BJ (cell line): ENCODE results near the gene KRT27. TPM values are rescaled to one million over a fixed set of nuclear protein-coding genes. Genes with fewer than 3 reads are reported as not detected.

Source experiments
- CTCF ChIA-PET: fragments of 350-600 bp; formaldehyde crosslinking; extraction: SDS; loops from one replicate; lab custom pipeline; 2021; ENCODE audit warnings: antibody characterized with exemption, inconsistent platforms; lab: Yijun Ruan, JAX
- POLR2A ChIA-PET: fragments of 300-600 bp; sonication (Branson Sonifier 250); formaldehyde crosslinking; extraction: SDS; loops from one replicate; lab custom pipeline; 2021; ENCODE audit warnings: antibody characterized with exemption; lab: Charles Lee
- DNase-seq: peaks from one replicate; pipeline ENCODE4 v3.0.0-alpha.2; 2011; ENCODE audit warnings: low read depth
- H3K27me3 ChIP-seq: 2 replicates; pipeline ENCODE4 v1.6.0; 2011; ENCODE audit warnings: low read length; ENCODE audit not compliant: control insufficient read depth, insufficient read depth
- H3K36me3 ChIP-seq: 2 replicates; pipeline ENCODE4 v1.5.1; 2011; ENCODE audit warnings: low read length; ENCODE audit not compliant: control insufficient read depth, insufficient read depth
- H3K4me3 ChIP-seq: 2 replicates; pipeline ENCODE4 v1.5.1; 2011; ENCODE audit warnings: low read depth, mild to moderate bottlenecking, control low read depth, low read length
- polyA plus RNA-seq: library from polyadenylated mRNA; depleted of rRNA; stranded (reverse); fragments of >200 nt; gene quantifications from 2 replicates; pipeline ENCODE4 v1.2.3, GENCODE V29; 2011
- TF ChIP-seq, protein P1 (sequence below): IDR thresholded peaks from 2 replicates; pipeline ENCODE4 v1.5.1; 2011; ENCODE audit warnings: low read depth, mild to moderate bottlenecking, control low read depth, inconsistent platforms, low read length, moderate library complexity; ENCODE audit not compliant: insufficient read depth

The KRT27 gene
- polyA plus RNA-seq, 1 experiment, result not detected

DNA sequence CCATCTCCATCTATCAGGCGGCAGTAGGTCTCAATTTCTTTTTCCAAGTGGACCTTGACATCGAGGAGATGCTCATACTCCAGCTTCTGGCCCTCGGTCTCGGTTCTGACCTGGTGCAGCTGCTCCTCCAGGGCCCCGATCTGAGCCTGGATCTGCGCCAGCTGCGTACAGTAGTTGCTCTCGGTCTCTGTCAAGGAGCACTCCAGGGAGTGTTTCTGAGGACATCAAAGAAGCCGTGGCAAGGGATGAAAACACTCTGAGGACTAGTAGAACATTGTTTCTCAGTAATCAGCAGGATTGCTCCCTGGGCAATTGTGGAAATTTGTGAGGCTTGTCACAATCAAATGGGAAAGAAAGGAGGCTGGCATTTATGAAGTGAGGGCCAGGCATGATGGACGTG lies 11.5 kb upstream of the KRT27 start:
- CTCF ChIA-PET, result interaction anchor here (0.8 to 3.5 kb wide), 2 partner anchors 869 to 872 kb away, joined by 4 to 9 read pairs; no protein-coding TSS in a partner anchor
- H3K27me3 ChIP-seq, result peaks cover 17% of the 10 kb centered on the region
- POLR2A ChIA-PET, result no interaction called here

DNA sequence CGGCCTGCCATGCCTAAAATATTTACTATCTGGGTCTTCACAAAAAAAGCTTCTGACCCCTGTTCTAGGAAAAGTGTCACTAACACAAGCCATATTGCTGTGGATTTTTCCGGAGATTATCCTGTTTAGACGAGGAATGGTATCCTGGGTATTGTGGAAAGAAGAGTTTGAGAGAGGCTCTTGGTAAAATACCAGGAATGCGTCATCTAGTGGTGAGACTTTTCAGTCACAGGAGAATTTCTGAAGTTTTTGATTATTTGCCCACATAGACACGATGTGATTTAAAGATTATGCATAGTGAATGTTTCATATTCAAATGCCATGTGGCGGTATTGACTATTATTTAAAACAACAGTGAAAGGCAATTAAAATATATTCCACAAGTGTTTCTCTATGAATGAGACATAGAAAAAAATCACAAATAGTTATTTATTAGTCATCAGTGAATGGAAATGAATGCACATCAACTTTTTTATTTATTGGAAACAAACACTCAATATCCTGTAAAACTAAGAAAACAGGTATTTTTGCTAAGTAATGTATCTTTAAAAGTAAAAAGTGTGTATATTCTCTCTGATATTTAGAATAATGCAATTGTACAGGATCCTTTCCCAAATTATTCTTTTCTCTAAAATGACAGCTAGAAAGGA lies 9.6 kb upstream of the KRT27 start:
- CTCF ChIA-PET, result interaction anchor here (0.9 to 3.5 kb wide), 9 partner anchors 12 to 874 kb away, joined by 3 to 9 read pairs (median 5); no protein-coding TSS in a partner anchor
- Histone ChIP-seq H3K36me3 (no peaks in the 10 kb centered on the region), H3K4me3 (no peak overlapping the region), H3K27me3 (peaks cover 15% of the 10 kb centered on the region)
- TF ChIP-seq, protein P1, sequence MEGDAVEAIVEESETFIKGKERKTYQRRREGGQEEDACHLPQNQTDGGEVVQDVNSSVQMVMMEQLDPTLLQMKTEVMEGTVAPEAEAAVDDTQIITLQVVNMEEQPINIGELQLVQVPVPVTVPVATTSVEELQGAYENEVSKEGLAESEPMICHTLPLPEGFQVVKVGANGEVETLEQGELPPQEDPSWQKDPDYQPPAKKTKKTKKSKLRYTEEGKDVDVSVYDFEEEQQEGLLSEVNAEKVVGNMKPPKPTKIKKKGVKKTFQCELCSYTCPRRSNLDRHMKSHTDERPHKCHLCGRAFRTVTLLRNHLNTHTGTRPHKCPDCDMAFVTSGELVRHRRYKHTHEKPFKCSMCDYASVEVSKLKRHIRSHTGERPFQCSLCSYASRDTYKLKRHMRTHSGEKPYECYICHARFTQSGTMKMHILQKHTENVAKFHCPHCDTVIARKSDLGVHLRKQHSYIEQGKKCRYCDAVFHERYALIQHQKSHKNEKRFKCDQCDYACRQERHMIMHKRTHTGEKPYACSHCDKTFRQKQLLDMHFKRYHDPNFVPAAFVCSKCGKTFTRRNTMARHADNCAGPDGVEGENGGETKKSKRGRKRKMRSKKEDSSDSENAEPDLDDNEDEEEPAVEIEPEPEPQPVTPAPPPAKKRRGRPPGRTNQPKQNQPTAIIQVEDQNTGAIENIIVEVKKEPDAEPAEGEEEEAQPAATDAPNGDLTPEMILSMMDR, result peak; percentile 57
- POLR2A ChIA-PET, result no interaction called here
- no peak for DNase-seq

More for the DNA sequence above, 11.5 kb upstream of the KRT27 start:
- Histone ChIP-seq H3K36me3 (no peaks in the 10 kb centered on the region), H3K4me3 (no peak overlapping the region)
- no peak for DNase-seq
- TF ChIP-seq, protein P1, result no peak

DNA sequence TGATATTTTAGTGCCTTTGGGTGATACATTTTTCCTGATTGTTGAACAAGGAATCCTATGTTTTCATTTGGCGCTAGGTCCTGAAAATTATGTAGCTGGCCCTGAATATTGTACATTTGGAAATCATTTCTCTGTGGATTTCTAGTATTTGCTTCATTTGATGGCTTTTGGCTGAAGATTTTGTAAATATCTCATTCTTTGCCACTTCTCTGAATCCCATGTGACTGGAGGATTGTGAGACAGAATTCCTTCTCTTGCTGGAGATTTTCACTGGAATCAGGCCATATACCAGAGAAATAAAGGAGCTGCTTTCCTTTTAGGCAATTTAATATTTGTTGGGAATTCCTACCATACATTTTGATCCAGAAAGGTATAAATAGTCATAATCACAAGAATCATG lies 8.8 kb upstream of the KRT27 start:
- POLR2A ChIA-PET, result no interaction called here
- CTCF ChIA-PET, result interaction anchor here (1.0 to 3.5 kb wide), 5 partner anchors 15 to 875 kb away, joined by 3 to 9 read pairs (median 7); no protein-coding TSS in a partner anchor
- peaks cover 12% of the 10 kb centered on the region for H3K27me3 ChIP-seq
- no peaks in the 10 kb centered on the region for H3K36me3 ChIP-seq
- DNase-seq, result no peak
- TF ChIP-seq, protein P1, result no peak
- no peak overlapping the region for H3K4me3 ChIP-seq

DNA sequence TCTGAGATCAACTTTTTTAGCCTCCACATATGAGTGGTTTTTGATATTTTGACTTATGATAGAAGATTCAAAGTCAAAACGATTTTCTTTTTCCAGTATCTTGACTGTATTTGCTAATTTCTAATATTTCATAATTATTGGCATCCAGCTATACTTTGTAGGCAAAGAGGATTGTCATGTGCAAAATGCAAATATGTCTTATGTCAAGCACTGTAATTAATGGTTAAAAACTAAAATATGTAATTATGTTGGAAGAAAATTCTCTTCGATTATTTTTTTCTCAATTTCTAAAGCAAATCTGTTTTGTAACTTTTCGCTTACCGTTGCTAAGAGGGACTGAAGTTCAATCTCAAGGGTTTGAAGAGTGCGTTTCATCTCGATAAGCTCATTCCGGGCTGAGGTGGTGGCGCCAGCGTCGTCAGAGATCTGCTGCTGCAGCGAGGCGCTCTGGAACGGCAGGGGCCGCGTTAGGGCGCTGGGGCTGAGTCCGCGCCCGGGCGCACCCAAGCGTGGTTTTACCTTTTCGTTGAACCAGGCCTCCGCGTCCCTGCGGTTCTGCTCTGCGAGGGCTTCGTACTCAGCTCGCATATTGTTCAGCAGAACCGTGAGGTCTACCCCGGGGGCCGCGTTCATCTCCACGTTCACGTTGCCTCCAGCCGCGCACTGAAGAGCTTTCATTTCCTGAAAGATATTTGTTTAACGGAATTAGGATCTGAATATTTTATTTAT lies 3.0 kb downstream of the KRT27 start:
- POLR2A ChIA-PET, result no interaction called here
- CTCF ChIA-PET, result interaction anchor here (1.1 to 1.4 kb wide), 2 partner anchors 157 to 164 kb away, joined by 3 to 4 read pairs; no protein-coding TSS in a partner anchor
- TF ChIP-seq, protein P1, result no peak
- Histone ChIP-seq H3K4me3 (no peak overlapping the region), H3K27me3 (peaks cover 11% of the 10 kb centered on the region), H3K36me3 (no peaks in the 10 kb centered on the region)
- no peak for DNase-seq

DNA sequence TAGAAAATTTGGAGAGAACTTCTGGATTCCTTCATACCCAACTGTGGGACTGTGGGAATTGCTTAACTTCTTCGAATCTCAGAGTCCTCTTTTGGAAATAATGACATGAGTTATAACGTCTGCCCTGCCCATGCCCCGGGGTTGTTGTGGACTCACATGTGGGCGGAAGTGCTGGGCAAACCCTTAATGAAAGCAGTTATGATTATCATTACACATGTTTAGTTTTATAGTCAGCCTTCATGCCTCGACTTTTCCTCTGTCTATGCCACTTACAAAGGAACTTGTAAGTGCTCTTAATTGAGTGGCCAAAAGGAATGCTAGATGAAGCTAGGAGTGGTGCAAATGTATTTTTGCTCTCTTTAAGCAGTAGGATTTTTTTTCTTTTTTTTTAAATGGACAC lies 3.9 kb downstream of the KRT27 start:
- ChIA-PET CTCF (no interaction called here), POLR2A (no interaction called here)
- H3K4me3 ChIP-seq, result no peak overlapping the region
- peaks cover 9% of the 10 kb centered on the region for H3K27me3 ChIP-seq
- DNase-seq, result no peak
- H3K36me3 ChIP-seq, result no peaks in the 10 kb centered on the region
- TF ChIP-seq, protein P1, result no peak
